Mucosa of descending colon (tissue), 3 donors: ENCODE measurements around the gene MICU1. TPM values are rescaled to one million over a fixed set of nuclear protein-coding genes. Genes with fewer than 3 reads are reported as not detected.

Experiments used
- ATAC-seq: fragments of 200-7000 bp; cut with Tn5 transposase; one replicate; pipeline ENCODE4 v1.9.1; 2020; ENCODE audit warnings: mild to moderate bottlenecking, moderate library complexity
- DNase-seq, 3 donors: peaks; one replicate each; pipeline ENCODE4 v3.0.0-alpha.2; 2020
- H3K36me3 ChIP-seq: fragments of 200-600 bp; one replicate; pipeline ENCODE4 v1.8.0; 2021; ENCODE audit warnings: low read depth, mild to moderate bottlenecking
- H3K4me1 ChIP-seq: fragments of 200-600 bp; one replicate; pipeline ENCODE4 v1.8.0; 2021; ENCODE audit warnings: low read depth, mild to moderate bottlenecking
- H3K4me3 ChIP-seq: fragments of 200-600 bp; one replicate; pipeline ENCODE4 v1.8.0; 2021; ENCODE audit warnings: mild to moderate bottlenecking
- H3K9me3 ChIP-seq: fragments of 200-600 bp; one replicate; pipeline ENCODE4 v1.8.0; 2021; ENCODE audit warnings: mild to moderate bottlenecking
- intact Hi-C, 2 donors: fragments of 100-400 bp; cut with DNase I in 1 of 2; cut with micrococcal nuclease in 1 of 2; formaldehyde crosslinking; loops; one replicate each; pipeline versions ENCODE4 v1.11.0 to v1.11.1; 2022; cut with DNase I, micrococcal nuclease
- total RNA-seq, 3 donors: library from RNA; stranded (reverse); fragmentation: NEBNext Ultra II Directional in 2 of 3; extraction: Animal tissue kit (Norgen Biotek cat#: 25700) in 2 of 3; gene quantifications; one replicate each; pipeline versions ENCODE4 v1.2.1 to v1.2.4, GENCODE V29; 2021 to 2023
- TF ChIP-seq, protein P1 (sequence below): fragments of 200-600 bp; IDR thresholded peaks from one replicate; pipeline ENCODE4 v1.8.0; 2022; ENCODE audit warnings: antibody characterized with exemption, mild to moderate bottlenecking
- donor health status: DM: no; HTN: no; CAD: no; lungs with moderate emphysema.
- donor health status: DM: no; HTN: no; CAD: no.
- donor health status: DM: no; HTN: yes; CAD: no.

The MICU1 gene
- total RNA-seq, 3 donors from 2014 or later, result 38.6 to 45.3 (median 45.0) TPM

DNA sequence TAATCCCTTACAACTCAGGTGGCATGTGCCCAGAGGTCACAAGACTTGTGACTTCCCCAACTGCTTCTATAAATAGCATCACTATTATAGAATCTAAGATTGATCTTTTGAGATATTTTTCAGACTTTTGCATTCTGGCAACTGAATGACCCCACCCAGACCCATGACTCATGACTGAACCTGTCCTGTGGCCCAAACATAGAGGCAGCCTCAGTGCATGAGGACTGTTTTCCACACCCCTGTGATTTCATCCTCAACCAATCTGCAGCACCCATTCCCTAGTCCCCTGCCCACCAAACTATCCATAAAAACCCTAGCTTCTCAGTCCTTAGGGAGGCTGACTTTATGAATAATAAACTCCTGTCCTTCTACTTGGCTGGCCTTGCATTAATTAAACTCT lies 84.5 kb downstream of the MICU1 start:
- peaks cover 11% of the 10 kb centered on the region for H3K9me3 ChIP-seq
- no peaks in the 10 kb centered on the region for H3K4me1 ChIP-seq
- ATAC-seq (no peak), DNase-seq (no peak)
- no peaks in the 10 kb centered on the region for H3K36me3 ChIP-seq
- intact Hi-C loops, result no loop called here
- TF ChIP-seq, protein P1, sequence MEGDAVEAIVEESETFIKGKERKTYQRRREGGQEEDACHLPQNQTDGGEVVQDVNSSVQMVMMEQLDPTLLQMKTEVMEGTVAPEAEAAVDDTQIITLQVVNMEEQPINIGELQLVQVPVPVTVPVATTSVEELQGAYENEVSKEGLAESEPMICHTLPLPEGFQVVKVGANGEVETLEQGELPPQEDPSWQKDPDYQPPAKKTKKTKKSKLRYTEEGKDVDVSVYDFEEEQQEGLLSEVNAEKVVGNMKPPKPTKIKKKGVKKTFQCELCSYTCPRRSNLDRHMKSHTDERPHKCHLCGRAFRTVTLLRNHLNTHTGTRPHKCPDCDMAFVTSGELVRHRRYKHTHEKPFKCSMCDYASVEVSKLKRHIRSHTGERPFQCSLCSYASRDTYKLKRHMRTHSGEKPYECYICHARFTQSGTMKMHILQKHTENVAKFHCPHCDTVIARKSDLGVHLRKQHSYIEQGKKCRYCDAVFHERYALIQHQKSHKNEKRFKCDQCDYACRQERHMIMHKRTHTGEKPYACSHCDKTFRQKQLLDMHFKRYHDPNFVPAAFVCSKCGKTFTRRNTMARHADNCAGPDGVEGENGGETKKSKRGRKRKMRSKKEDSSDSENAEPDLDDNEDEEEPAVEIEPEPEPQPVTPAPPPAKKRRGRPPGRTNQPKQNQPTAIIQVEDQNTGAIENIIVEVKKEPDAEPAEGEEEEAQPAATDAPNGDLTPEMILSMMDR, result no peak
- no peak overlapping the region for H3K4me3 ChIP-seq

DNA sequence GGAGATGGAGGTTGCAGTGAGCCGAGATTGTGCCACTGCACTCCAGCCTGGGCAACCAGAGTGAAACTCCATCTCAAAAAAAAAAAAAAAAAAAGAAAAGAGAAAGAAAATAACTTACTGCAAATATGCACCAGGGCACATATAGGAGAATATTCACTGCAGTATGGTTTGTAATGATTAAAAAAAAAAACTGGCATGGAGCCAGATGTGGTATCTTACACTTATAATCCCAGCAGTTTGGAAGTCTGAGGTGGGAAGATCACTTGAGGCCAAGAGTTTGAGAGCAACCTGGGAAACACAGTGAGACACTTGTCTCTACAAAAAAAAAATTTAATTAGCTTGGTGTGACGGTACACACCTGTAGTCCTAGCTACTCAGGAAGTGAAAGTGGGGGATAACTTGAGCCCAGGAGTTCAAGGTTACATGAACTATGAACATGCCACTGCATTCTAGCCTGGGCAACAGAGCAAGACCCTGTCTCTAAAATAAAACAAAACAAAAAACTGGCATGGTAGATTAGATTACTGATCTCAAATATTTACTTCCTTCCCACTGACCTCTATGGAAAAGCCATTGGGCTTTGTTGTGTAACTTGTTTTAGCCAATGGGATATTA lies 85.6 kb downstream of the MICU1 start:
- intact Hi-C loops, result no loop called here
- TF ChIP-seq, protein P1, result no peak
- Histone ChIP-seq H3K4me3 (no peak overlapping the region), H3K36me3 (no peaks in the 10 kb centered on the region), H3K4me1 (no peaks in the 10 kb centered on the region), H3K9me3 (peaks cover 11% of the 10 kb centered on the region)
- DNase-seq, result no peak
- no peak for ATAC-seq

DNA sequence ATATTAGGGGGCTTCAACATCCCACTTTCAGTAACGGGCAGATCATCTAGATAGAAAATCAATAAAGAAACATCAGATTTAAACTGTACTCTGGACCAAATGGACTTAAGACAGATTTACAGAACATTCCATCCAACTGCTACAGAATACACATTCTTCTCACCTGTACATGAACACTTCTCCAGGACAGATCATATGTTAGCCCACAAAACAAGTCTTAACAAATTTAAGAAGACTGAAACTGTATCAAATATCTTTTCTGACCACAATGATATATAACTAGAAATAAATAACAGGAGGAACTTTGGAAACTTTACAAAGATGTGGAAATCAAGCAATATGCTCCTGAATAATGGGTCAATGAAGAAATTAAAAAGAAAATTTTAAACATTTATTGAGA lies 86.7 kb downstream of the MICU1 start:
- DNase-seq (no peak), ATAC-seq (no peak)
- TF ChIP-seq, protein P1, result no peak
- no peaks in the 10 kb centered on the region for H3K4me1 ChIP-seq
- H3K4me3 ChIP-seq, result no peak overlapping the region
- H3K9me3 ChIP-seq, result peaks cover 11% of the 10 kb centered on the region
- no peaks in the 10 kb centered on the region for H3K36me3 ChIP-seq
- intact Hi-C loops, result no loop called here

DNA sequence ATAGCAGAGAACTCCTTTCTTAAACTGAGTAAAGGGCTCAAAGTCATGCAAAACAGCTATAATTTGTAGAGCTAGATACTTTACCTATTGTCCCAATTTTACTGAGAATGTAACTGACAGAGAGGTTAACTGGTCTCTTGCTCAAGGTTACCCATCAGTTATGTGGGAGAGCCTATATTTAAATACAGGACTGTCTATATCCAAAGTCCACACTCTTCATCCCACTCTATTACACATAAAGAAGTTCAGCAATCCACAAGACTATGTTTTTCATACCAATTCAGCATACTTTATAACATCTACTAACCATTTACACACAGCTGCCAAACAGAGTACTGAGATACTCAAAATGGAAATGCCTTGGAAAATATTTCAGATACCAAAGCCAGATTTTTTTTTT lies 100.2 kb downstream of the MICU1 start:
- TF ChIP-seq, protein P1, result no peak
- no peak for ATAC-seq
- peaks cover 4% of the 10 kb centered on the region for H3K4me1 ChIP-seq

DNA sequence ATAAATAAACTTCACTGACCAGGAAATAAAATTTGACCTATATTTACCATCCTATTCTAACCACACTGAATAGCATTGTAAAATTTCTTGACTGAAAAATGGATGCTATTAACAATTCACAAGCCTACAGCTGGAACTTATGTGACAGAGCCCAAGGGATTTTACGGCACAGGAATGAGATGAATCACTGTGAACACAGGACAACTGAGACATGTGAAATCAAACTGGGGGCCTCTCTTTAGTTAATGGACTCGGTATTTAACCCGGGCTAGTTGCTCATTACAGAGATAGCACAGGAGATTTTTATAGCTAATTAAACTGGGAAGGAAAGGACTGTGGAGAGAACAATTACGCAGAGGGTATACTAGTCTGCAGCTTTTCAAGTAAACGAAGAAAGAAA lies 100.6 kb downstream of the MICU1 start:
- intact Hi-C loops, result no loop called here
- Histone ChIP-seq H3K9me3 (no peaks in the 10 kb centered on the region), H3K4me3 (no peak overlapping the region), H3K4me1 (peaks cover 4% of the 10 kb centered on the region), H3K36me3 (no peaks in the 10 kb centered on the region)
- TF ChIP-seq, protein P1, result no peak
- ATAC-seq (peak; percentile 71), DNase-seq (no peak)

More for the DNA sequence above, 100.2 kb downstream of the MICU1 start:
- intact Hi-C loops, result no loop called here
- Histone ChIP-seq H3K9me3 (no peaks in the 10 kb centered on the region), H3K4me3 (no peak overlapping the region), H3K36me3 (no peaks in the 10 kb centered on the region)
- no peak for DNase-seq

DNA sequence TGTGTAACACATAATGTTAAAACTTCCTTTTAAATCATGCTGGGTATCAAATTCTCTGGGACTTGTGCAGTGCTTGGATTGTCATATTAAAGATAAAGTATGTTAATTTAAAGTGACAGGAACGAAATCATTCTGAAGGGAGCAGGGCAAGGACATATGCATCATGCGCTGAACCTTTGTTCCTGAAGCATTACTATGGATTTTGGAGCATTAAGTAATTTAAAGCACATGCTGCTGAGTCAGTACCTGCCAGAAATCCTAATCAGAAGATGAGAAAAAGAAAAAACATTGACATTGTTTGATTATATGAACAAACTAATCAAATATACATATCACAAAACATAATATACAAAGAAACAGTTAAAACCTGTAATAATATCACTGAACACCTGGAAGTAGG lies 101.4 kb downstream of the MICU1 start:
- H3K4me3 ChIP-seq, result no peak overlapping the region
- peaks cover 4% of the 10 kb centered on the region for H3K4me1 ChIP-seq
- intact Hi-C loops, result no loop called here
- ATAC-seq, result no peak
- TF ChIP-seq, protein P1, result no peak
- DNase-seq, result no peak
- H3K36me3 ChIP-seq, result no peaks in the 10 kb centered on the region
- H3K9me3 ChIP-seq, result no peaks in the 10 kb centered on the region
